ENCODE measurements around the gene HDAC5.
A peak's percentile ranks its signal among the peaks of the same experiment; 100 is the strongest.

HDAC5 gene

DNA sequence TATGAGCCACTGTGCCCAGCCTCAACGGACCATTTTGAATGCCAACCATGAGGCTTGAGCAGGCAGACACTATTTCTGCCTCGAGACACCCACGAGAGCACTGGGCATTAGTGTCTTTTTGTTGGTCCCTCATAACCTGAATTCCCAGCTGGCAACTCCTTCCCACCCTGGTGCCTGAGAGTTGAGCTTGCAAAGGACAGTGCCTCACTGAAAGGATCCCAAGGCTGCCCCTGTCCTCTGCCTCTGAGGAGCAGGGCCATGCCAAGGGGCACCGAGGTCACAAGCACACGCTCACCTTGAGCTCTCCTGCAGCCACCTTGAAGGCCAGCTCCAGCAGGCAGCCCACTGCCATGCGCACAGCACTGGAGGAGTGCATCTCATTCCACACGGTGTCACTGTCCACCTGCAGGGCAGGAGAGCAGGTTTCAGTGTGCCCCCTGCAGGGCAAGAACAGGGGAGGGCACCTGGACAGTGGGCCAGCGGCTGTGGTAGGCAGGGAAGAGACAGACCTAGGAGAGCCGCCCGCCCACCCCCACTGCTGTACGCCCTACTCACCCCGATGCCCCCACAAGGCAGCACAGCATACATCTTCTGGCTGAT lies 40.1 kb downstream of the HDAC5 start:
- no peaks in the 10 kb centered on the region for H3K9me3 ChIP-seq (ENCODE audit: insufficient read depth, low read length)
- H3K4me3 ChIP-seq (ENCODE audit: insufficient read length, low read depth), result no peak overlapping the region
- H3K27me3 ChIP-seq (ENCODE audit: insufficient read depth, insufficient read length), result no peaks in the 10 kb centered on the region
- no peak for DNase-seq (ENCODE audit: low read depth, low spot score)
- TF ChIP-seq ZNF274 (IDR thresholded peaks at IDR 0.05; ENCODE audit: low read depth, low read length) (no peak), SUZ12 (IDR thresholded peaks at IDR 0.05; ENCODE audit: extremely low read depth, insufficient read depth, insufficient read length) (no peak), YY1 (IDR thresholded peaks at IDR 0.05; ENCODE audit: insufficient read depth, insufficient read length) (no peak)
- H3K36me3 ChIP-seq (ENCODE audit: insufficient read depth, insufficient read length, low read length), result peaks cover 71% of the 10 kb centered on the region
- H3K9ac ChIP-seq (ENCODE audit: insufficient read length, low read depth), result peak overlapping the region; percentile 37
- H3K4me1 ChIP-seq (ENCODE audit: insufficient read depth, insufficient read length), result peaks cover 48% of the 10 kb centered on the region

DNA sequence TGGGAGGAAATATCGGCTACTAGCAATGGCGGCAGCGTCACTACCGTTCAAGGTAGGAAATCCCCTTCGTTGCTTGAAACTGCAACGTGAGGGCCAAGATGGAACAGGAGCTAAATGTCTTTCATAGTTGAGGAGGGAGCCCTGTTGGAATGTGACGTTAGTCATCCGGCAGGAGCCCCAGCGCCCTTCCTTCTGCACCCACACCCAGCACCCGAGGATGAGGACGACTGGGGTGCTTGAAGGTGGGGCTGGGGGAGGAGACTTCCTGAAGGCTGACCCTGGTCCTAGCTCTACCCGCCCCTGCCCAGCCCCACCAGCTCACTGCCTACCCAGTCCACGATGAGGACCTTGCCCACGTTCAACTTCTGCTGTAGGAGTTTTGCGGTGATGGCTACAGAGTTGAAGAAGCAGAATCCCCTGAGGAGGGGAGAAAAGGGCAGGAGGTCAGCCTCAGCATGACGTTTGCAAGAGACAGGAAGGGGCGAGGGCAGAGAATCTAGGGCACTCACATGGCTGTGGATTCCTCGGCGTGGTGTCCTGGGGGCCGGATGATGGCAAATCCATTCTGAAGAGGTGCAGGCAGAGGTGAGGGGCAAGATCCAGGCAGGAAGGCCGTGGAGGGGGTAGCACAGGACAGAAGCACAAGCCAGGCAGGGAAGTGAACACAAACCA lies 41.0 kb downstream of the HDAC5 start:
- Histone ChIP-seq H3K4me1 (ENCODE audit: insufficient read depth, insufficient read length) (peaks cover 41% of the 10 kb centered on the region), H3K4me3 (ENCODE audit: insufficient read length, low read depth) (no peak overlapping the region), H3K9me3 (ENCODE audit: insufficient read depth, low read length) (no peaks in the 10 kb centered on the region), H3K27me3 (ENCODE audit: insufficient read depth, insufficient read length) (no peaks in the 10 kb centered on the region), H3K9ac (ENCODE audit: insufficient read length, low read depth) (no peak overlapping the region), H3K36me3 (ENCODE audit: insufficient read depth, insufficient read length, low read length) (peaks cover 78% of the 10 kb centered on the region)
- TF ChIP-seq SUZ12 (IDR thresholded peaks at IDR 0.05; ENCODE audit: extremely low read depth, insufficient read depth, insufficient read length) (no peak), ZNF274 (IDR thresholded peaks at IDR 0.05; ENCODE audit: low read depth, low read length) (no peak), YY1 (IDR thresholded peaks at IDR 0.05; ENCODE audit: insufficient read depth, insufficient read length) (no peak)
- DNase-seq (ENCODE audit: low read depth, low spot score), result no peak

DNA sequence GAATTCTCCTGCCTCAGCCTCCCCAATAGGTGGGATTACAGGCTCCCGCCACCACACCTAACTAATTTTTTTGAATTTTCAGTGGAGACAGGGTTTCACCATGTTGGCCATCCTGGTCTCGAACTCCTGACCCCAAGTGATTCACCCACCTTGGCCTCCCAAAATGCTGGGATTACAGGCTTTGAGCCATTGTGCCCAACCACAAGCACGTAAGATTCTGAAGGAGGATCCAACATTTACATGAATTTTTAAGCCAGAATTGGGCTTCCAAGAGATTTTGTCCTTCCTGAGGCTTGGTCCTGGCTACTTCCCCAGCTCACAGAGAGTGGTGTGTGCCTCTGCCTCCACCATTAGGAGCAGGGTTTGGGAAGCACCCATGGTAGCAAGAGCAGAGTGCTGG lies 41.8 kb downstream of the HDAC5 start:
- Histone ChIP-seq H3K9me3 (ENCODE audit: insufficient read depth, low read length) (no peaks in the 10 kb centered on the region), H3K4me1 (ENCODE audit: insufficient read depth, insufficient read length) (peaks cover 42% of the 10 kb centered on the region), H3K36me3 (ENCODE audit: insufficient read depth, insufficient read length, low read length) (peaks cover 85% of the 10 kb centered on the region), H3K27me3 (ENCODE audit: insufficient read depth, insufficient read length) (no peaks in the 10 kb centered on the region), H3K4me3 (ENCODE audit: insufficient read length, low read depth) (no peak overlapping the region), H3K9ac (ENCODE audit: insufficient read length, low read depth) (no peak overlapping the region)
- no peak for DNase-seq (ENCODE audit: low read depth, low spot score)
- TF ChIP-seq YY1 (IDR thresholded peaks at IDR 0.05; ENCODE audit: insufficient read depth, insufficient read length), result no peak
- TF ChIP-seq SUZ12 (IDR thresholded peaks at IDR 0.05; ENCODE audit: extremely low read depth, insufficient read depth, insufficient read length), result no peak
- no peak for TF ChIP-seq ZNF274 (IDR thresholded peaks at IDR 0.05; ENCODE audit: low read depth, low read length)

DNA sequence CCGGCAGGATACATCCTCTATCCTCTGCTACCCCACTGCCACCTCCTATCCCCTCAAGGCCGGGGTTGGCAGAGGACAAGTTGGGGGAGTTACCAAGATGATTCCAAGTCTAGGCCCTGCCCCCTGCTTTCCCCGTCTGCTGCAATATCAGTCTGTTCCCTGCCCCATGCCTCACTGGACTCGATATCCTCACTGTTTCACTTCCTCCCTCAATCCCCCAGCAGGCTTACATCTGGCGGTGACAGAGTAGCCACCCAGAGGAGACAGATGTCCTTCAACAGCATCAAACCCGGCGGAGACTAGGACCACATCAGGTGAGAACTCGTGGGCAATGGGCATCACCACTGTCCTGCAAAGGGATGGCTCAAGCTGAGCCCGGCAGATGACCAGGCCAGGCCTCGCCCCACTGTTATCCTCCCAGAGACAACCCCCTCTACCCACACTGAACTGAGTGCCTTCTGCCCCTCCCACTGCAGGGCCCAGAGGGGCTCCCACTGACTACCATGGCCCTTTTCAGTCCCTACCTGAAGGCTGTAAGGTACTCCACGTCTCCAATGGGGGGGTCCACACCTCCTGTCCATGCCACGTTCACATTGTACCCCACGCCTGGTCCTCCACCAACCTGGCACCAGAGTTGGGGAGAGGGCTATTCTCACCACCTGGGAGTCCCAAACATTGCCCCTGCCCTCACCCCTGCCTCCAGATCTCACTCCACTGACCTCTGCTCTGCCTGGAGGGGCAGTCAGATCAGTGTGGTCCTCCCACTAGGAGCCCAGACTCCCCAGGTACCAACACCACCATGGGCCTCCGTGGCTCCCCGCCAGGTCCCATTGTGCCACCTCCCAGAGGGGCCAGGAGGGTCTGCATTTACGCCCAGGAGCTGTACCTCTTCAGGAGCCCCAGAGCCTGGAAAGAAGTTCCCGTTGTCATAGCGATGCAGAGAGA lies 43.3 kb downstream of the HDAC5 start:
- Histone ChIP-seq H3K27me3 (ENCODE audit: insufficient read depth, insufficient read length) (no peaks in the 10 kb centered on the region), H3K4me3 (ENCODE audit: insufficient read length, low read depth) (no peak overlapping the region), H3K9ac (ENCODE audit: insufficient read length, low read depth) (no peak overlapping the region), H3K36me3 (ENCODE audit: insufficient read depth, insufficient read length, low read length) (peaks cover 91% of the 10 kb centered on the region), H3K4me1 (ENCODE audit: insufficient read depth, insufficient read length) (peaks cover 39% of the 10 kb centered on the region), H3K9me3 (ENCODE audit: insufficient read depth, low read length) (no peaks in the 10 kb centered on the region)
- no peak for DNase-seq (ENCODE audit: low read depth, low spot score)
- TF ChIP-seq ZNF274 (IDR thresholded peaks at IDR 0.05; ENCODE audit: low read depth, low read length) (no peak), YY1 (IDR thresholded peaks at IDR 0.05; ENCODE audit: insufficient read depth, insufficient read length) (no peak), SUZ12 (IDR thresholded peaks at IDR 0.05; ENCODE audit: extremely low read depth, insufficient read depth, insufficient read length) (no peak)

DNA sequence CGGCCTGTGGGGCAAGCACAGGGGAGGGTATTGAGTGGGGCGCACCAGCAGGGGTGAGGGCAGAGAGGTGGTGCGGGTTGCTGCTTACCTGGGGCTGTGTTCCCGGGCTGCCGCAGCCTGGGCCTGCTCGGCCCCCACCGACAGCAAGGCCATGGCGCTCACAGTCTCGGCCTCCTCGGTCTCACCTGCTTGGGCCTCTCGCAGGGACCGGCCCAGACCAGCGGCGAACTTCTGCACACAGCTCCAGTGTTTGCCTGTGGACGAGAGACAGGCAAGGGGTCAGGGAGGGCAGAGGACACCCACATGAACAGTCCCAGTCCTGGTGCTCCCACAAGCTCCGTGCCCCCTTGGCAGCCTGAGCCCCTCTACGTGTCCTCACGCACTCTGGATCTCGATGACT lies 45.0 kb downstream of the HDAC5 start:
- Histone ChIP-seq H3K4me3 (ENCODE audit: insufficient read length, low read depth) (no peak overlapping the region), H3K36me3 (ENCODE audit: insufficient read depth, insufficient read length, low read length) (peaks cover 91% of the 10 kb centered on the region), H3K9ac (ENCODE audit: insufficient read length, low read depth) (no peak overlapping the region), H3K9me3 (ENCODE audit: insufficient read depth, low read length) (no peaks in the 10 kb centered on the region), H3K27me3 (ENCODE audit: insufficient read depth, insufficient read length) (no peaks in the 10 kb centered on the region), H3K4me1 (ENCODE audit: insufficient read depth, insufficient read length) (peaks cover 27% of the 10 kb centered on the region)
- no peak for DNase-seq (ENCODE audit: low read depth, low spot score)
- TF ChIP-seq ZNF274 (IDR thresholded peaks at IDR 0.05; ENCODE audit: low read depth, low read length) (no peak), YY1 (IDR thresholded peaks at IDR 0.05; ENCODE audit: insufficient read depth, insufficient read length) (no peak), SUZ12 (IDR thresholded peaks at IDR 0.05; ENCODE audit: extremely low read depth, insufficient read depth, insufficient read length) (no peak)

DNA sequence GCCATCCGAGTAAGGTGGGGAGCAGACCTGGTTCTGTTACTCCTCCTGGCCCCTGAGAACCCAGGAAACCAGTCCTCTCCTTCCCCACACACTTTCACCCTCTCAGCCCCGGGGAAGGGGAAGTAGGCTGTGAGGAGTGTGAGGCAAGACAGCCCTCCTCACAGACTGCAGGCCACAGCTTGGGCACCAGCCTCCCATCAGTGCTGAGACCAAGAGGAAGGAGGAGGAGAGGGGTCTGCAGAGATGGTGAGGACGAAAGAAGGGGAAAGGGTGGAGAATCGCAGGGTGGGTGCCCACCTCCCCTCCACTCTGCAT lies 45.9 kb downstream of the HDAC5 start:
- H3K27me3 ChIP-seq (ENCODE audit: insufficient read depth, insufficient read length), result no peaks in the 10 kb centered on the region
- H3K36me3 ChIP-seq (ENCODE audit: insufficient read depth, insufficient read length, low read length), result peaks cover 90% of the 10 kb centered on the region
- TF ChIP-seq SUZ12 (IDR thresholded peaks at IDR 0.05; ENCODE audit: extremely low read depth, insufficient read depth, insufficient read length) (no peak), YY1 (IDR thresholded peaks at IDR 0.05; ENCODE audit: insufficient read depth, insufficient read length) (no peak), ZNF274 (IDR thresholded peaks at IDR 0.05; ENCODE audit: low read depth, low read length) (no peak)
- peaks cover 21% of the 10 kb centered on the region for H3K4me1 ChIP-seq (ENCODE audit: insufficient read depth, insufficient read length)
- DNase-seq (ENCODE audit: low read depth, low spot score), result no peak
- H3K9me3 ChIP-seq (ENCODE audit: insufficient read depth, low read length), result no peaks in the 10 kb centered on the region
- no peak overlapping the region for H3K4me3 ChIP-seq (ENCODE audit: insufficient read length, low read depth)
- peak overlapping the region; percentile 46 for H3K9ac ChIP-seq (ENCODE audit: insufficient read length, low read depth)
